ENCODE results near the gene PPM1L. TPM values are rescaled to one million over a fixed set of nuclear protein-coding genes. Genes with fewer than 3 reads are reported as not detected.

PPM1L gene
- total RNA-seq, 1 donor from 2014 or later, result 12.2 TPM

- Mint-ChIP-seq H3K4me1 (ENCODE audit: unreplicated experiment) (no peaks in the 10 kb centered on the region), H3K36me3 (ENCODE audit: low read depth, unreplicated experiment) (no peaks in the 10 kb centered on the region), H3K27ac (ENCODE audit: unreplicated experiment) (no peak overlapping the region), H3K9me3 (ENCODE audit: unreplicated experiment) (no peaks in the 10 kb centered on the region), H3K4me3 (ENCODE audit: unreplicated experiment) (no peak overlapping the region), H3K27me3 (ENCODE audit: unreplicated experiment) (no peaks in the 10 kb centered on the region)
- no peak for DNase-seq (ENCODE audit: low spot score)
- no peak for TF ChIP-seq CTCF (IDR thresholded peaks at IDR 0.05; ENCODE audit: unreplicated experiment)
Measured at GRCh38 chr3:160953686-160954085, 197.7 kb downstream of the PPM1L start.

- no peak overlapping the region for H3K4me3 Mint-ChIP-seq (ENCODE audit: unreplicated experiment)
- H3K36me3 Mint-ChIP-seq (ENCODE audit: low read depth, unreplicated experiment), result no peaks in the 10 kb centered on the region
- no peak for DNase-seq (ENCODE audit: low spot score)
- no peak overlapping the region for H3K27ac Mint-ChIP-seq (ENCODE audit: unreplicated experiment)
- no peaks in the 10 kb centered on the region for H3K4me1 Mint-ChIP-seq (ENCODE audit: unreplicated experiment)
- H3K27me3 Mint-ChIP-seq (ENCODE audit: unreplicated experiment), result no peaks in the 10 kb centered on the region
- no peak for TF ChIP-seq CTCF (IDR thresholded peaks at IDR 0.05; ENCODE audit: unreplicated experiment)
- H3K9me3 Mint-ChIP-seq (ENCODE audit: unreplicated experiment), result no peaks in the 10 kb centered on the region
Measured at GRCh38 chr3:160956785-160957184, 200.8 kb downstream of the PPM1L start.

- Mint-ChIP-seq H3K4me3 (ENCODE audit: unreplicated experiment) (no peak overlapping the region), H3K36me3 (ENCODE audit: low read depth, unreplicated experiment) (no peaks in the 10 kb centered on the region), H3K4me1 (ENCODE audit: unreplicated experiment) (no peaks in the 10 kb centered on the region), H3K27me3 (ENCODE audit: unreplicated experiment) (no peaks in the 10 kb centered on the region), H3K9me3 (ENCODE audit: unreplicated experiment) (no peaks in the 10 kb centered on the region), H3K27ac (ENCODE audit: unreplicated experiment) (no peak overlapping the region)
- no peak for TF ChIP-seq CTCF (IDR thresholded peaks at IDR 0.05; ENCODE audit: unreplicated experiment)
- no peak for DNase-seq (ENCODE audit: low spot score)
Measured at GRCh38 chr3:160960568-160960967, 204.5 kb downstream of the PPM1L start.

GRCh38 chr3:160963949-160964348 lies 207.9 kb downstream of the PPM1L start:
- H3K9me3 Mint-ChIP-seq (ENCODE audit: unreplicated experiment), result no peaks in the 10 kb centered on the region
- H3K4me1 Mint-ChIP-seq (ENCODE audit: unreplicated experiment), result no peaks in the 10 kb centered on the region
- H3K36me3 Mint-ChIP-seq (ENCODE audit: low read depth, unreplicated experiment), result no peaks in the 10 kb centered on the region
- TF ChIP-seq CTCF (IDR thresholded peaks at IDR 0.05; ENCODE audit: unreplicated experiment), result no peak
- H3K27me3 Mint-ChIP-seq (ENCODE audit: unreplicated experiment), result no peaks in the 10 kb centered on the region
- H3K4me3 Mint-ChIP-seq (ENCODE audit: unreplicated experiment), result no peak overlapping the region
- no peak overlapping the region for H3K27ac Mint-ChIP-seq (ENCODE audit: unreplicated experiment)
- no peak for DNase-seq (ENCODE audit: low spot score)

GRCh38 chr3:160968761-160969160 lies 212.7 kb downstream of the PPM1L start:
- Mint-ChIP-seq H3K36me3 (ENCODE audit: low read depth, unreplicated experiment) (no peaks in the 10 kb centered on the region), H3K27ac (ENCODE audit: unreplicated experiment) (no peak overlapping the region), H3K9me3 (ENCODE audit: unreplicated experiment) (no peaks in the 10 kb centered on the region), H3K27me3 (ENCODE audit: unreplicated experiment) (peaks cover 1% of the 10 kb centered on the region), H3K4me1 (ENCODE audit: unreplicated experiment) (peaks cover 7% of the 10 kb centered on the region), H3K4me3 (ENCODE audit: unreplicated experiment) (no peak overlapping the region)
- no peak for TF ChIP-seq CTCF (IDR thresholded peaks at IDR 0.05; ENCODE audit: unreplicated experiment)
- DNase-seq (ENCODE audit: low spot score), result no peak

Data from endothelial cell (in vitro differentiated cells).